ENCODE measurements around the gene MAN1C1. TPM values are rescaled to one million over a fixed set of nuclear protein-coding genes. Genes with fewer than 3 reads are reported as not detected.

Gene MAN1C1
- 5.7 and 15.4 TPM in 2 replicates for total RNA-seq

GRCh38 chr1:25616095-25616986, at the start of gene MAN1C1:
Gene MAN1C1 (plus strand): TSS chr1:25616791. CDS start chr1:25617798, 1,007 bp downstream.

GRCh38 chr1:25799935-25800702, 183.5 kb downstream of the MAN1C1 start, which contains the start of gene SELENON:
Gene SELENON (plus strand): TSS chr1:25800193. CDS start chr1:25800231, 38 bp downstream.

GRCh38 chr1:25819491-25820246, 203.1 kb downstream of the MAN1C1 start, which contains the start of gene MTFR1L:
Gene MTFR1L (plus strand): TSS chr1:25819954. CDS start chr1:25823105, 3,151 bp downstream.

Other genes starting within 250 kb of the MAN1C1 start
- gene RHCE, start 196.0 kb upstream of the MAN1C1 start, total RNA-seq = 0.20 and 0.73 TPM in 2 replicates
- 14.7 and 18.0 TPM in 2 replicates for gene MACO1, start 185.9 kb upstream of the MAN1C1 start, total RNA-seq
- gene LDLRAP1, start 73.2 kb upstream of the MAN1C1 start, total RNA-seq = 12.1 and 16.0 TPM in 2 replicates
- 36.0 and 47.9 TPM in 2 replicates for gene SELENON, start 183.4 kb downstream of the MAN1C1 start, total RNA-seq
- gene MTFR1L, start 203.2 kb downstream of the MAN1C1 start, total RNA-seq = 33.1 and 37.7 TPM in 2 replicates
- gene AUNIP, start 242.7 kb downstream of the MAN1C1 start, total RNA-seq = 2.6 and 5.3 TPM in 2 replicates